Measurements from ENCODE around the gene ITPRID1.

Gene ITPRID1

DNA sequence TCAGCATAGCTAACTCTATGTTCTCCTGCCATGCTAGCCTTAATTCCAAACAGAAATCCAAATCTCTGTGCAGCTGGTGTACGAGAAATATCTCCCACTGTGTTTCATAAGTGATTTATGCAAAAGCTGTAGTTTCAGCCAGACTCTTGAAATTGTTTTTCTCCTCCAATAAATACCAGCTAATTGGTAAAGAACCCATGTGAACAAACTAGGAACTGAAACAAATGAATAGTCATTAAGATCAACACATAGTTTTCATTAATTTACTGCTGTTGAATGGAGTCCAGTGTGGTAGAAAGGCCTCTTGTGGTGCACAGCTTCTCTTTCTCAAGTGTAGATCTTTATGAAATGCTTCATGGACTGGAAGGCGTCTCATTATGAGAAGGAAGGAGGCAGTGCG lies 191.5 kb downstream of the ITPRID1 start:
- no peak for DNase-seq

DNA sequence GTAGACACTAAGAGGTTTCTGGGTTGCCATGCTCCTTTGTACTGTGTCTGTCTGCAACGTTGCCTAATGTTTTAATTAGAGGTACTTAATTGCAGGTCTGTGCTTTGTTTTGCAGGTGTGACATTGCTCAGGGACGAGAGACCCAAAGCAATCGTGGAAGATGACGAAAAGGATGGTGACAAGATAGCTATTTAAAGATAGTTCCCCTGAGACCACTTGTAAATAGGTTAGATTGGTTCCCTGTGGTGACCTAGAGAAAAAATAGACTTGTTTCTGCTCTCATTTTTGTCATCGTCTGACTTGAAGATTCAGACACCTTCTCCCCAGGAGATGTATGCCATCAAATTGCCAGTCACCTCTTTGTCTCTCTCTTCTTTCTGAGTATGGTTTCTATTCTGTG lies 193.2 kb downstream of the ITPRID1 start:
- DNase-seq, result no peak
